ENCODE measurements around the gene SRP54. TPM values are rescaled to one million over a fixed set of nuclear protein-coding genes. Genes with fewer than 3 reads are reported as not detected.

SRP54 gene
- total RNA-seq, result 10 to 100 TPM; 41.0 to 64.0 (median 47.7) TPM

DNA sequence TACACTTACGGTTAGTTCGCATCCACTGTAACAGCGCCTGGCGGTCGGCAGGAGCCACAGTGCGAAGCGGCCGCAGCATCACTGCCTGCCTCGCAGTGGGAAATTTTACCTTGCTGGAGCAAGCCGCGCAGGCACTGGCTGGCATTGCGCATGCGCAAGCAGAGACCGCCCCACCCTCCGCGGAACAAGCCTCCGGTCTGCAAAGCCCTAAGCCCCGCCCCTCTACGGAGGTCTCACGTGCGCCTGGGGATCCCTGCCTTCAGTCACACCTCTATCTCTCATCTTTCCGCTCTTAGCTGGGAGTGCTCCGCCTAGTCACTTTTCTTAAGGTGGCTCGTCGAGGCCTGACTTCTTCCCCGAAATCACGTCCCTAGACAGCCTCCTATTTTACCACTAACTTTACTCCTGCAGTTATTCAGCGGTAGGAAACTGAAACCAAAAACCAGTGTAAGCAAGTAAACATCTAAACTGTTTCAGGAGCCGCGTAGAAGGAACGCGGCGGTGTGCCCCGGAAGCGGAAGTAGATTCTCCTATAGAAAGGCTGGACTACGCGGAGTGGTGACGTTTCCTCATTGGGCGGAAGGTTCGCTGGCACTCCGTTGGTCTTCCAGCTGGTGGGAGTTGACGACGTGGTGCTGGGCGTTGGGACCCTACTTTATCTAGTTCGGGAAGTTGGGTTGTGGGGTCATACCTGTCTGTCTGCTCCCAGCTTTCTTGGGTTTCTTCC is at the start of gene SRP54:
Gene SRP54 (plus strand): TSS at position 572 of the 727 bp plus-strand sequence. CDS start 13,718 bp downstream, outside the sequence.
- DNase-seq (ENCODE audit: low spot score) (peak; percentile 91), ATAC-seq (ENCODE audit: low FRiP score) (peak; percentile 96)
- TF ChIP-seq, protein P1, sequence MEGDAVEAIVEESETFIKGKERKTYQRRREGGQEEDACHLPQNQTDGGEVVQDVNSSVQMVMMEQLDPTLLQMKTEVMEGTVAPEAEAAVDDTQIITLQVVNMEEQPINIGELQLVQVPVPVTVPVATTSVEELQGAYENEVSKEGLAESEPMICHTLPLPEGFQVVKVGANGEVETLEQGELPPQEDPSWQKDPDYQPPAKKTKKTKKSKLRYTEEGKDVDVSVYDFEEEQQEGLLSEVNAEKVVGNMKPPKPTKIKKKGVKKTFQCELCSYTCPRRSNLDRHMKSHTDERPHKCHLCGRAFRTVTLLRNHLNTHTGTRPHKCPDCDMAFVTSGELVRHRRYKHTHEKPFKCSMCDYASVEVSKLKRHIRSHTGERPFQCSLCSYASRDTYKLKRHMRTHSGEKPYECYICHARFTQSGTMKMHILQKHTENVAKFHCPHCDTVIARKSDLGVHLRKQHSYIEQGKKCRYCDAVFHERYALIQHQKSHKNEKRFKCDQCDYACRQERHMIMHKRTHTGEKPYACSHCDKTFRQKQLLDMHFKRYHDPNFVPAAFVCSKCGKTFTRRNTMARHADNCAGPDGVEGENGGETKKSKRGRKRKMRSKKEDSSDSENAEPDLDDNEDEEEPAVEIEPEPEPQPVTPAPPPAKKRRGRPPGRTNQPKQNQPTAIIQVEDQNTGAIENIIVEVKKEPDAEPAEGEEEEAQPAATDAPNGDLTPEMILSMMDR (IDR thresholded peaks at IDR 0.05), result no peak

DNA sequence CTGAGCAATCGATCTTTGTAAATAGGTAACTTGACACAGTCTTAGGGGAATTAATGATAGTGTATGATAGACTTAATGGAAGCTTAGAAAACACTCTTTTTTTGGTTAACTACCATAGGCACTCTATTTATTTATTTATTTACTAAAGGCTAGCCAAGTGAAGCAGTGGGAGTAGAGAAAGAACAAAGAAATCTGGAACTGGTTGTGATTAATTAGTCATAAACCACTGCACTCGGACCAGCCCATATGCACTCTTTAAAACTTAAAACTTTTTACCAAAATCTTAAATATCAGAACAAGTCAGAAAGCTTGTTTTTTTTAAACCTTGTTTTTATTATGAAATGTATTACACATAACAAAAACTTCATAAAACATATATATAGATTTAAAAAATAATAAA is 49.5 kb upstream of the SRP54 start:
- ATAC-seq (ENCODE audit: low FRiP score), result no peak
- TF ChIP-seq, protein P1 (IDR thresholded peaks at IDR 0.05), result no peak
- no peak for DNase-seq (ENCODE audit: low spot score)

DNA sequence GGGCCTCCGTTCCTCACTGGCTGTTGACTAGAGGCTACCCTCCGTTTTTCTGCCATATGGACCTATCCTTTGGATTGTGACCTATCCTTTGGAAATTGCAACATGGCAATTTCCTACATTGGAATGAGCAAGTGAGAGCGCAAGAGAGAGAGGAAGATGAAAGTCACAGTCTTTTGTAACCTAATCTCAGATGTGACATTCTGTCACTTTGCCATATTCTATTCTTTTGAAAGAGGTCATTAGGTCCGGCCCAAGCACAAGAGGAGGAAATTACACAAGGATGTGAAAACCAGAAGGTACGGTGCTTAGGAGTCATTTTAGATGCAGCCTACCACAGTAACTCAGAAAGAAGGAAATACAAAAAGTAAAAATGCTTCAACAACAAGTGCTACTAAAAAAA is 47.3 kb upstream of the SRP54 start:
- no peak for DNase-seq (ENCODE audit: low spot score)
- TF ChIP-seq, protein P1 (IDR thresholded peaks at IDR 0.05), result no peak
- no peak for ATAC-seq (ENCODE audit: low FRiP score)

DNA sequence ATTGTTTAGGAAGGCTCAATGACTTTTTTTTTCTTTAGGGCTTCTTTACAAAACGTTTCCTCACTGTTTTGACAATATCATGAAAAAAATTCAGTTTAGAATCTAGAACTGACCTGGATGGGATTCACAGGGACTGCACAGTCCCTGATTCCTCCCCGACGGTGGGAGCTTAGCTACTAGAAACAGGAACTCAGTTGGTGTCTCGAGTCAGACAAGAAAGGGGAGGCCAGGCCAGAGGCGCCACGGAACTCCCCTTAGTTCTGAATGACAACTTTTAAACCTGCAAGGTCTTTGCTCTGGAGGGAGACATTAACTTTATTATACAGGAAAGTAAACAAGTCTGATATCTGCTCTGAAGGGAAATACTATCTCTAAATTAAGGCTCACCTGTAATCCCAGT is 45.4 kb upstream of the SRP54 start:
- ATAC-seq (ENCODE audit: low FRiP score), result no peak
- TF ChIP-seq, protein P1 (IDR thresholded peaks at IDR 0.05), result no peak
- DNase-seq (ENCODE audit: low spot score), result no peak

DNA sequence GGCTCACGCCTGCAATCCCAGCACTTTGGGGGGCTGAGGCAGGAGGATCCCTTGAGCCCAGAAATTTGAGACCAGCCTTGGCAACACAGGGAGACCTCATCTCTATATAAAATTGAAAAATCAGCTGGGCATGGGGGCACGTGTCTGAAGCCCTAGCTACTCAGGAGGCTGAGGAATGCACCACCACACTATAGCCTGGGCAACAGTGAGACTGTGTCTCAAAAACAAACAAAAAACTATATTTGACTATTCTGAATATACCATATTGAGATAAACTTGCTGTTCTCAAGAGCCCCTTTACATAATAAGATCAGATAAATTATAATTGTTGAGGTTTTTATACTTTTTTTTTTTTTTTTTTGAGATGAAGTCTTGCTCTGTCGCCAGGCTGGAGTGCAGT is 44.9 kb upstream of the SRP54 start:
- TF ChIP-seq, protein P1 (IDR thresholded peaks at IDR 0.05), result no peak
- DNase-seq (ENCODE audit: low spot score) (no peak), ATAC-seq (ENCODE audit: low FRiP score) (no peak)

DNA sequence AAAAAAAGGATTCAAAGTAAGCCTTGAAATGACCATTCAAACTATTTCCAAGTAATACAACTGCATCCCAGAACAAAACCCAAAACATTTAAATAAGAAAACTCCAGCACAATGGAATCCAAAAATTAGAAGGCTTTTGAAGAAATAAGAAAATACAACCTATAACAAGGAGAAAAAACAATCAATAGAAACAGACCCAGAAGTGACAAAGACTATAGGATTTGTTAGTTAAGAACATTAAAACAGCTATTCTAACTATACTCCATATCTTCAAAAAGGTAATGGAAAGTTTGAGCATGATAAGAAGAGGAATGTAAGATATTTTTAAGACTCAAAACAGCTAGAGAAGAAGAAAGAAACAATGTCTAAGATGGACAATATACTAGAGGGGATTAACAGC is 39.3 kb upstream of the SRP54 start:
- ATAC-seq (ENCODE audit: low FRiP score) (no peak), DNase-seq (ENCODE audit: low spot score) (no peak)
- TF ChIP-seq, protein P1 (IDR thresholded peaks at IDR 0.05), result no peak

DNA sequence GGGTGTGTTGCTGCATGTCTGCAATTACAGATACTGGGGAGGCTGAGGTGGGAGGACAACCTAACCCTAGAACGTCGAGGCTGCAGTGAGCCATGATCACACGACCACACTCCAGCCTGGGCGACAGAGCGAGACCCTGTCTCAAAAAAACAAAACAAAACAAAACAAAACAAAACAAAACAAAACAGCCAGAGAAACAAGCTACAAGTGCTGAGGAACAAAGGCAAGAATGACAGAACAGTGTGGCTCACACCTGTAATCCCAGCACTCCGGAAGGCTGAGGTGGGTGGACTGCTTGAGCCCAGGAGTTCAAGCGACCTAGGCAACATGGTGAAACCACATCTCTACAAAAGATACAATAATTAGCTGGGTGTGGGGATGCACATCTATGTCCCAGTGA is 38.0 kb upstream of the SRP54 start:
- DNase-seq (ENCODE audit: low spot score) (no peak), ATAC-seq (ENCODE audit: low FRiP score) (no peak)
- TF ChIP-seq, protein P1 (IDR thresholded peaks at IDR 0.05), result no peak
